GM23338 (cell line): Measurements from ENCODE around the gene JAKMIP1. TPM values are rescaled to one million over a fixed set of nuclear protein-coding genes. Genes with fewer than 3 reads are reported as not detected.

Experiments used
- ATAC-seq: fragments of 200-7000 bp; cut with Tn5 transposase; 3 replicates; pipeline ENCODE4 v1.9.1; 2020
- DNase-seq: peaks from one replicate; pipeline ENCODE4 v3.0.0-alpha.2; 2015; ENCODE audit warnings: low spot score
- H2AFZ ChIP-seq: fragments of 200-600 bp; sonication (generic); 2 replicates; pipeline ENCODE4 v1.8.0; 2016; ENCODE audit warnings: antibody characterized with exemption, mild to moderate bottlenecking, moderate library complexity
- H3F3A ChIP-seq: fragments of 200-600 bp; sonication (generic); replicated peaks from 2 replicates; pipeline ENCODE4 v1.8.0; 2017; ENCODE audit warnings: antibody characterized with exemption, mixed run types, low read depth
- H3K27ac ChIP-seq: fragments of 200-600 bp; sonication (generic); 2 replicates; pipeline ENCODE4 v1.6.1; 2016; ENCODE audit warnings: low read depth
- H3K27me3 ChIP-seq: fragments of 200-600 bp; sonication (generic); 2 replicates; pipeline ENCODE4 v1.8.0; 2016; ENCODE audit warnings: mild to moderate bottlenecking, mixed run types, moderate library complexity; ENCODE audit not compliant: insufficient read depth
- H3K36me3 ChIP-seq: fragments of 200-600 bp; sonication (generic); 2 replicates; pipeline ENCODE4 v1.8.0; 2016; ENCODE audit warnings: mild to moderate bottlenecking; ENCODE audit not compliant: insufficient read depth
- H3K4me1 ChIP-seq: fragments of 200-600 bp; sonication (generic); 2 replicates; pipeline ENCODE4 v1.8.0; 2016; ENCODE audit warnings: mild to moderate bottlenecking, moderate library complexity; ENCODE audit not compliant: insufficient read depth
- H3K4me2 ChIP-seq: fragments of 200-600 bp; sonication (generic); 2 replicates; pipeline ENCODE4 v1.7.1; 2017; ENCODE audit warnings: mixed run types
- H3K4me3 ChIP-seq: fragments of 200-600 bp; sonication (generic); 2 replicates; pipeline ENCODE4 v1.6.1; 2016; ENCODE audit warnings: mixed run types
- H3K79me2 ChIP-seq: fragments of 200-600 bp; sonication (generic); replicated peaks from 2 replicates; pipeline ENCODE4 v1.8.0; 2017; ENCODE audit warnings: mild to moderate bottlenecking; ENCODE audit not compliant: insufficient read depth
- H3K9me2 ChIP-seq: fragments of 200-600 bp; sonication (generic); 2 replicates; pipeline ENCODE4 v1.8.0; 2017; ENCODE audit not compliant: insufficient read depth
- H4K20me1 ChIP-seq: fragments of 200-600 bp; sonication (generic); replicated peaks from 2 replicates; pipeline ENCODE4 v1.8.0; 2017; ENCODE audit warnings: mild to moderate bottlenecking; ENCODE audit not compliant: insufficient read depth
- H3K27ac Mint-ChIP-seq: 2 replicates; pipeline ENCODE4 v1.8.0; 2020; ENCODE audit warnings: inconsistent platforms, mild to moderate bottlenecking, moderate library complexity, mixed read lengths
- H3K27me3 Mint-ChIP-seq: 3 replicates; pipeline ENCODE4 v1.8.0; 2022; ENCODE audit warnings: low read depth, mild to moderate bottlenecking, moderate library complexity, mixed read lengths, inconsistent platforms; ENCODE audit not compliant: insufficient read depth, poor library complexity
- H3K36me3 Mint-ChIP-seq: 3 replicates; pipeline ENCODE4 v1.8.0; 2021; ENCODE audit warnings: low read depth, mild to moderate bottlenecking, inconsistent platforms, moderate library complexity, mixed read lengths
- H3K4me1 Mint-ChIP-seq: 3 replicates; pipeline ENCODE4 v1.8.0; 2020; ENCODE audit warnings: mild to moderate bottlenecking, inconsistent platforms, mixed read lengths
- H3K4me3 Mint-ChIP-seq: 3 replicates; pipeline ENCODE4 v1.8.0; 2021; ENCODE audit warnings: moderate library complexity, mild to moderate bottlenecking, inconsistent platforms, mixed read lengths
- H3K9me3 Mint-ChIP-seq: 3 replicates; pipeline ENCODE4 v1.8.0; 2020; ENCODE audit warnings: moderate library complexity, mild to moderate bottlenecking, inconsistent platforms, mixed read lengths
- CREB1 ChIP-seq: fragments of 250-450 bp; sonication (Bioruptor Pico); IDR thresholded peaks from 2 replicates; pipeline ENCODE4 v1.5.0; 2020; ENCODE audit warnings: low read depth, mild to moderate bottlenecking, moderate library complexity
- EZH2phosphoT487 ChIP-seq: fragments of 200-600 bp; sonication (generic); IDR thresholded peaks from one replicate; pipeline ENCODE4 v1.8.1; 2018; ENCODE audit warnings: antibody characterized with exemption; ENCODE audit not compliant: unreplicated experiment
- JUNB ChIP-seq: IDR thresholded peaks from one replicate; pipeline ENCODE4 v1.6.1; 2016; ENCODE audit warnings: antibody characterized with exemption; ENCODE audit not compliant: unreplicated experiment
- NANOG ChIP-seq: IDR thresholded peaks from 2 replicates; pipeline ENCODE4 v1.6.1; 2016; ENCODE audit warnings: antibody characterized with exemption, borderline replicate concordance
- POLR2AphosphoS5 ChIP-seq: IDR thresholded peaks from 2 replicates; pipeline ENCODE4 v1.6.1; 2016; ENCODE audit warnings: antibody characterized with exemption, low read depth
- ZNF114 ChIP-seq: fragments of 250-450 bp; sonication (Bioruptor Pico); IDR thresholded peaks from 2 replicates; pipeline ENCODE4 v1.5.0; 2020; ENCODE audit warnings: mild to moderate bottlenecking, moderate library complexity
- ZNF331 ChIP-seq: fragments of 250-450 bp; sonication (Bioruptor Pico); IDR thresholded peaks from 2 replicates; pipeline ENCODE4 v1.5.0; 2020; ENCODE audit warnings: low read depth, mild to moderate bottlenecking, moderate library complexity
- polyA plus RNA-seq: library from polyadenylated mRNA; unstranded; fragments of >200 nt; fragmentation: Nextera tagmentation; extraction: Ambion mirVana; gene quantifications from 2 replicates; pipeline ENCODE4 v1.2.1, GENCODE V29; 2016
- total RNA-seq: library from RNA; depleted of rRNA; stranded (reverse); fragments of >200 nt; shearing (Covaris generic); gene quantifications from 2 replicates; pipeline ENCODE4 v1.2.3, GENCODE V29; 2014
- TF ChIP-seq, protein P1 (sequence below): IDR thresholded peaks from one replicate; pipeline ENCODE4 v1.6.1; 2018; ENCODE audit warnings: antibody characterized with exemption; ENCODE audit not compliant: unreplicated experiment
- TF ChIP-seq, protein P2 (sequence below), 2 experiments: fragments of 200-600 bp in 1 of 2; sonication (generic) in 1 of 2; conservative IDR thresholded peaks; 2 replicates each; pipeline versions ENCODE4 v1.5.1 to v1.6.1; 2016 to 2017; ENCODE audit warnings: antibody characterized with exemption in 2 of 2, low read depth in 2 of 2, mild to moderate bottlenecking in 2 of 2, moderate library complexity in 1 of 2
- TF ChIP-seq, protein P3 (sequence below): IDR thresholded peaks from 2 replicates; pipeline ENCODE4 v1.6.1; 2016; ENCODE audit warnings: antibody characterized with exemption

The JAKMIP1 gene
- total and polyA plus RNA-seq, 2 experiments from 2014 or later, result 4.6 to 5.1 TPM

DNA sequence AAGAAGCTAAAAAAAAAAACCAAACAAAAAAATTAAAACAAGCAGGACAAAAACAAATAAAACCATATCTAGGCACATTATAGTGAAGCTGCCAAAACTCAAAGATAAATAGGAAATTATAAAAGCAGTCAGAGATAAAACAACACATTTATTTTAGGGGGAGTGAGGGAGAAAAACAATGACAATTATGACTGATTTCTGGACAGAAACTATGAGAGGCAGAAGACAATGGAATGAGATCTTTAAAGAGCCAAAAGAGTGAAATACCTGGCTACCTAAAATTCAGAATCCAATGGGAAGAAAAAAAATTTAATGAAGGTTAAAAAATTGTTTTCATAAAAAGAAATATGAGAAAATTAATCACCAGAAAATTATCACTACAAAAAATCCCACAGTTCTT lies 215.5 kb downstream of the JAKMIP1 start (continued):
- TF ChIP-seq, protein P1, sequence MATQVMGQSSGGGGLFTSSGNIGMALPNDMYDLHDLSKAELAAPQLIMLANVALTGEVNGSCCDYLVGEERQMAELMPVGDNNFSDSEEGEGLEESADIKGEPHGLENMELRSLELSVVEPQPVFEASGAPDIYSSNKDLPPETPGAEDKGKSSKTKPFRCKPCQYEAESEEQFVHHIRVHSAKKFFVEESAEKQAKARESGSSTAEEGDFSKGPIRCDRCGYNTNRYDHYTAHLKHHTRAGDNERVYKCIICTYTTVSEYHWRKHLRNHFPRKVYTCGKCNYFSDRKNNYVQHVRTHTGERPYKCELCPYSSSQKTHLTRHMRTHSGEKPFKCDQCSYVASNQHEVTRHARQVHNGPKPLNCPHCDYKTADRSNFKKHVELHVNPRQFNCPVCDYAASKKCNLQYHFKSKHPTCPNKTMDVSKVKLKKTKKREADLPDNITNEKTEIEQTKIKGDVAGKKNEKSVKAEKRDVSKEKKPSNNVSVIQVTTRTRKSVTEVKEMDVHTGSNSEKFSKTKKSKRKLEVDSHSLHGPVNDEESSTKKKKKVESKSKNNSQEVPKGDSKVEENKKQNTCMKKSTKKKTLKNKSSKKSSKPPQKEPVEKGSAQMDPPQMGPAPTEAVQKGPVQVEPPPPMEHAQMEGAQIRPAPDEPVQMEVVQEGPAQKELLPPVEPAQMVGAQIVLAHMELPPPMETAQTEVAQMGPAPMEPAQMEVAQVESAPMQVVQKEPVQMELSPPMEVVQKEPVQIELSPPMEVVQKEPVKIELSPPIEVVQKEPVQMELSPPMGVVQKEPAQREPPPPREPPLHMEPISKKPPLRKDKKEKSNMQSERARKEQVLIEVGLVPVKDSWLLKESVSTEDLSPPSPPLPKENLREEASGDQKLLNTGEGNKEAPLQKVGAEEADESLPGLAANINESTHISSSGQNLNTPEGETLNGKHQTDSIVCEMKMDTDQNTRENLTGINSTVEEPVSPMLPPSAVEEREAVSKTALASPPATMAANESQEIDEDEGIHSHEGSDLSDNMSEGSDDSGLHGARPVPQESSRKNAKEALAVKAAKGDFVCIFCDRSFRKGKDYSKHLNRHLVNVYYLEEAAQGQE, result no peak
- no peak for TF ChIP-seq JUNB

DNA sequence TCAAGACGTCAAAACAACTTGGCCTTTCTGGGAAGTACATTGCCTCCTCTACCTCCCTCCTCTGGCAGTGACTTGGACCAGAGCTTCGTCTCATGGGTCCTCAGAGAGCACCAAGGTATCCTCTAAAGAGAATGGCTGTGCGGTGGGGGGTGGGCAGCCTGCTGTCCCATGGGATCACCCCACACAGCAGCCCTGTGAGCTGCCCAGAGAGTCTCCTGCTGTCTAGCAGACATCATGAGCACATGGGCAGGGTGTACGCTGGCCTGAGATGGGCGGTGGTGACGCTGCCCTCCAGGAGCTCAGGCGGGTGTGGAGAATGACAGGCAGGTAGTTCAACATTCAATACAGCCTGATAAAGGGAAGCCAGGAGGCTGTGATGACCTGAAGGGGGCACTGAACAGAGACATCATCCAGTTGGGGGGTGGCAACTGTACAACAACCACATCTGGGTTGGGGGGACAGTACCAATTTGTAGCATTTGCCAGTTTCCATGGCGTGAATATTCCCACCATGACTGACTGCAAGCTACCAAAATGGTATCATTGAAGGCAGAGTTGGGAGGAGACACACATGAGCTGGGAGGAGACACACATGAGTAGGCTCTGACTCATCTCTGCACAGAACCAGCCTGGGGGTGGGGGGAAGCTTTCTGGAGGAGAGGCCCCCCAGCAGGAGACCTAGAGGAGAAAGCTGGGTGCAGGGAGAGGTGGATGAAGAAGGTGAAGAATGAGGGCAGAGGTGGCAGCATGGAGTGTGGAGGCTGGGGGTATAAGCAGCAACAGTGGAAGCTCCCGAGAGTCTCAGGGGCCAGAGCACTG lies 218.0 kb downstream of the JAKMIP1 start:
- Mint-ChIP-seq H3K4me1 (no peaks in the 10 kb centered on the region; the same call in 2 of the 3 replicates), H3K4me3 (no peak overlapping the region), H3K9me3 (peaks cover 33% of the 10 kb centered on the region), H3K27me3 (no peaks in the 10 kb centered on the region), H3K27ac (no peak overlapping the region), H3K36me3 (peaks cover 13% of the 10 kb centered on the region; the same call in 2 of the 3 replicates)
- Histone ChIP-seq H2AFZ (no peak overlapping the region), H3K4me2 (no peak overlapping the region), H3F3A (no peaks in the 10 kb centered on the region), H4K20me1 (no peaks in the 10 kb centered on the region), H3K79me2 (no peaks in the 10 kb centered on the region), H3K36me3 (no peaks in the 10 kb centered on the region), H3K27ac (no peak overlapping the region), H3K9me2 (peaks cover 3% of the 10 kb centered on the region; the same call in 1 of the 2 replicates), H3K4me1 (no peaks in the 10 kb centered on the region), H3K4me3 (no peak overlapping the region), H3K27me3 (no peaks in the 10 kb centered on the region)
- DNase-seq (no peak), ATAC-seq (no peak)
- TF ChIP-seq NANOG (no peak), CREB1 (no peak), JUNB (no peak), ZNF114 (CRISPR knock-in tag) (no peak), EZH2phosphoT487 (no peak), ZNF331 (no peak), POLR2AphosphoS5 (no peak)
- TF ChIP-seq, protein P1, result no peak
- TF ChIP-seq, protein P2, sequence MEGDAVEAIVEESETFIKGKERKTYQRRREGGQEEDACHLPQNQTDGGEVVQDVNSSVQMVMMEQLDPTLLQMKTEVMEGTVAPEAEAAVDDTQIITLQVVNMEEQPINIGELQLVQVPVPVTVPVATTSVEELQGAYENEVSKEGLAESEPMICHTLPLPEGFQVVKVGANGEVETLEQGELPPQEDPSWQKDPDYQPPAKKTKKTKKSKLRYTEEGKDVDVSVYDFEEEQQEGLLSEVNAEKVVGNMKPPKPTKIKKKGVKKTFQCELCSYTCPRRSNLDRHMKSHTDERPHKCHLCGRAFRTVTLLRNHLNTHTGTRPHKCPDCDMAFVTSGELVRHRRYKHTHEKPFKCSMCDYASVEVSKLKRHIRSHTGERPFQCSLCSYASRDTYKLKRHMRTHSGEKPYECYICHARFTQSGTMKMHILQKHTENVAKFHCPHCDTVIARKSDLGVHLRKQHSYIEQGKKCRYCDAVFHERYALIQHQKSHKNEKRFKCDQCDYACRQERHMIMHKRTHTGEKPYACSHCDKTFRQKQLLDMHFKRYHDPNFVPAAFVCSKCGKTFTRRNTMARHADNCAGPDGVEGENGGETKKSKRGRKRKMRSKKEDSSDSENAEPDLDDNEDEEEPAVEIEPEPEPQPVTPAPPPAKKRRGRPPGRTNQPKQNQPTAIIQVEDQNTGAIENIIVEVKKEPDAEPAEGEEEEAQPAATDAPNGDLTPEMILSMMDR (conservative IDR thresholded peaks at IDR 0.05; ENCODE audit: low read depth in 2 of 2), result no peak
- TF ChIP-seq, protein P3, sequence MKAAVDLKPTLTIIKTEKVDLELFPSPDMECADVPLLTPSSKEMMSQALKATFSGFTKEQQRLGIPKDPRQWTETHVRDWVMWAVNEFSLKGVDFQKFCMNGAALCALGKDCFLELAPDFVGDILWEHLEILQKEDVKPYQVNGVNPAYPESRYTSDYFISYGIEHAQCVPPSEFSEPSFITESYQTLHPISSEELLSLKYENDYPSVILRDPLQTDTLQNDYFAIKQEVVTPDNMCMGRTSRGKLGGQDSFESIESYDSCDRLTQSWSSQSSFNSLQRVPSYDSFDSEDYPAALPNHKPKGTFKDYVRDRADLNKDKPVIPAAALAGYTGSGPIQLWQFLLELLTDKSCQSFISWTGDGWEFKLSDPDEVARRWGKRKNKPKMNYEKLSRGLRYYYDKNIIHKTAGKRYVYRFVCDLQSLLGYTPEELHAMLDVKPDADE, result no peak
